Measurements from ENCODE around the gene SPDEF.

Gene SPDEF

DNA sequence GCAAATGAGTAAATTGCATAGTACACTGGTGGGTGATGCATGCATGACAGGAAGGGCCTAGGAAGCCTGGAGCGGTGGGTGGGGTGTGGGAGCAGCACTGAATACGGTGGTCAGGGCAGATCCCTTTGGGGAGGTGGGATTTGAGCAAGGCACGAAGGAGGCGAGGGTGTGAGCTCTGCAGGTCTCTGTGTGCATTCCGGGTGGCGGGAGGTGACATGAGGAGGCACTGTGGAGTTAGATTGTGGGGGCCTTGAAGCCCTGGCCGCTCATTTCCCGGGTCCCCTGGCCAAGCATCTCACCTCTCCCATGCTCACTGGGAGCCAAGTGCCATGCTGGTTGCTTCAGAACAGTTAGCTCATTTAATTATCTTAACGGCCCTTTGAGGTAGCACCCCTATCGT lies 6.2 kb upstream of the SPDEF start:
- DNase-seq: no peak

DNA sequence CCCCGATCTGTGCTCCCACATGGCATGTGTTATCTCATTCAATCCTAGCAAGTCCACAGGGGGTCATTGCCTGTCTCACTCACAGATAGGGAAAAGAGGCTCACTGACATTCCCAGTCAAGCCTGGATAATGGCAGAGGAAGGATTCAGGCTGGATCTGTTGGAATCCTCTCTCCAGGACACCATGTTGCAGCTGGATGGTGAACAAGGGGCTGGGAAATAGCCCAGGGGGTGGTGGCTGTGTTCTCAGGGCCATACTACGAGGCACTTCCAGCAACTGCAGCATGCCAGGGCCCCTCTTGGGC lies 5.0 kb upstream of the SPDEF start:
- no peak for DNase-seq

DNA sequence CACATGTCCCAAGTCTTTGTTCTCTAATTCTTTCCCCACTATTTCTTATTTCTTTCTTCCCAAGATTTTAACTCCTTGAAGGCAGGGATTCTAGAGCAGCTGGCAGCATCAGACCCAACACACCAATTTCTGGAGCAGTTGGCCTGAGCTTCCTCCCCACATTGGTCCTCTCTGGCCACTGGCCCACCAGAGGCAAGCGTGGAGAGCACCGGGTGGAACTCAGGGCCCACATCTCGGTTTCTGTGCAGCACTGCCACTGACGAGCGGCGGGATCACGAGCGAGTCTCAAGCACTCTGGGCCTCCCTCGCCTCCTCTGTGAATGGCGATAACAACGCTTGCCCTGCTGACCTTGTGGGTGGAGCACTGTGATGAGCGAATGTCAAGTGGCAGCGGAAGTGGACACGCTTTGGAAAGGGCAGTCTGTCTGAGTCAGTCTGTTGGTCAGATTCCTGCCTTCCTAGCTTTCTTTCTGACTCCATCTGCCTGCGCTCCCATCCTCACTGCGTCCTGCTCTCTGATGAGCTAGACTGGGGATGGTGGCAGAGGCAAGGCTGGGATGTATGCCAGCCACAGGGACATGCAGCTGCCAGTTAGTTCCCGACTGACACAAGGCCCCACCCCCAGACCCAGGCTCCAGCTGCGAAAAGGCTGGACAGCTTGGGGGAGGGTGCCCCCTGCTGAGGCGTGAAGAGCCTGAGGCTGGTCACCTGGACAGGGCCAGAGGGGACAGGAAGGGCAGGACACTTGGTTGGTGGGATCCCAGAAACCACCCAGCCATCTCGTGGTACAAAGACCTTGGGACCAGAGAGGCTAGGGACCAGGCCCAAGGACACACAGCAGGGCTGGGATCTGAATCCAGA lies 4.5 kb upstream of the SPDEF start:
- DNase-seq: no peak

GRCh38 chr6:34559651-34560365 lies 3.7 kb upstream of the SPDEF start:
- no peak for DNase-seq

- DNase-seq: no peak
Measured at GRCh38 chr6:34558172-34558714, 2.1 kb upstream of the SPDEF start.

GRCh38 chr6:34557228-34557627 lies 1.1 kb upstream of the SPDEF start:
- no peak for DNase-seq

DNA sequence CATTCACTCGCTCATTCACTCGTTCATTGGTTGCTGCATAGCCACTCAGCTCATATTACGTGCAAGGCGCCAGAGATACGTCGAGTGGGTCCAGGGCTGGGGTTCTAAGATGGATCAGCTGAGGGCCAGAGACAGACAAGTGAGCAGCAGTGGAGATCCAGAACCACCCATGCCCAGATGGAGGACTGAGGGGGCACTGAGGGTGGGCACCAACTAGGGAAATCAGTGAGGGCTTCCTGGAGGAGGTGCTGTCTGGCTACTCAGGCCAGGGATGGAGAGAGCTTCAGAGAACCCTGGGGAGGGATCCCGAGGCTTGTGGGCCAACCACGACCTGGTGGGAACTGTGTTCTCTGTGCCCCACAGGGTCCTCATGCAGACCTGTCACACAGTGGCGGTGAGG lies 364 bp upstream of the SPDEF start:
- no peak for DNase-seq

DNA sequence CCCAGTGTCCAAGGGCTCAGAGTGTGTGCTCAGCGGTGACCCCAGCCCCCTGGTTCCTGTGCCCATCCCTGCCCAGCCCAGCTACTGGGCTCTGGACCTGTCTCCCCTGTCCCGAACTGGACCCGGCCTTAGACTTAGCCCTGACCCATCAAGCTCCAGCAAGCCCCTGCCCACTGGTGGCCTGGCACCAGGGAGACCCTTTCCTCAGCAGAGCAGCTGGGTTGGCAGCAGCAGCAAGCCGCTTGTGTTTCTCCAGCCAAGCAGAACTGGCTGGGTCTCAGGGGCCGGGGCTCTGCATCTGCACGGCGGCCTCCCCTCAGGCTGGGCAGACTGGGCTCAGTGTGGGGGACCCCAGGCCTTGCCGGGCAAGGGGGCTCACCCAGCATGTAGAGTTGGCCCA lies 801 bp downstream of the SPDEF start:
- DNase-seq: no peak

GRCh38 chr6:34555007-34555322 lies 1.2 kb downstream of the SPDEF start:
- DNase-seq: no peak

- DNase-seq: no peak
Measured at GRCh38 chr6:34554291-34555006, 1.7 kb downstream of the SPDEF start.

DNA sequence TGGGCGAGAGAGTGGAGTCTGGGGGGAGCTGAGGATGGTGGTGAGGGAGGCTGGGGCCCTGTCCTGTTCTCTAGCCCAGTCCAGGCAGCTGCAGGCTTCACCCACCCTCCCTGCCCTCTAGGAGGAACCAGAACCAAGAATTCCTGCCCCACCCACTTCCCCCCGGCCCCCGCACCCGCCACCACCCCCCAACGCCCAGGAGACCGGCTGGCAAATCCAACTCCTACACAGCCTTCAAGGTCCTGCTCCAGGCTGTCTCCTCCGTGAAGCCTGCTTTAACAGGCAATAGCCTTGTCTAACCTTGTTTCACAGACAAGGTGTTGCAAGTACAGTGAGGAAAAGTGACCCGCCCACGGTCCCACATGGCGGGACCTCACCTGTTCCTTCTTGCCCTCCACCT lies 2.4 kb downstream of the SPDEF start:
- DNase-seq: no peak

DNA sequence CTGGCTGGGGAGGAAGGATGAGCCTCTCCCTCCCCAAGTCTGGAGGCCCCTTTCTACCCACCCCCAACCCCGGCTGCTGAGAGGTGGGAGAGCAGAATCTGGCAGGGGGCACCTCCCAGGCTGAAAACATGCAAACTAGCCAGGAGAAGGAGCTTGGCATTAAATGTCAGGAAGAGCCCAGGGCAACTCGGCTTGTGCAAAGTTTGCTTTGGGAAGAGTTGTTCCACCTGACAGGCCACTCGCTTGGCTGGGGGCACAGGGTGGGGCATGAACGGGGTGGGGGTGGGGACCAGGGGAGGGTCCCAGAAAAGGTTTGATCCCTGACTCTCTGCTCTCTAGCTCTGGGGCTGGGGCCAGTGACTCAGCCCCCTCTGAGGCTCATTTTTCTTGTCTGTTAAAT lies 3.0 kb downstream of the SPDEF start:
- no peak for DNase-seq

GRCh38 chr6:34552620-34553019 lies 3.5 kb downstream of the SPDEF start:
- no peak for DNase-seq

GRCh38 chr6:34551720-34552119 lies 4.4 kb downstream of the SPDEF start:
- no peak for DNase-seq

GRCh38 chr6:34549804-34550202 lies 6.3 kb downstream of the SPDEF start:
- no peak for DNase-seq

DNA sequence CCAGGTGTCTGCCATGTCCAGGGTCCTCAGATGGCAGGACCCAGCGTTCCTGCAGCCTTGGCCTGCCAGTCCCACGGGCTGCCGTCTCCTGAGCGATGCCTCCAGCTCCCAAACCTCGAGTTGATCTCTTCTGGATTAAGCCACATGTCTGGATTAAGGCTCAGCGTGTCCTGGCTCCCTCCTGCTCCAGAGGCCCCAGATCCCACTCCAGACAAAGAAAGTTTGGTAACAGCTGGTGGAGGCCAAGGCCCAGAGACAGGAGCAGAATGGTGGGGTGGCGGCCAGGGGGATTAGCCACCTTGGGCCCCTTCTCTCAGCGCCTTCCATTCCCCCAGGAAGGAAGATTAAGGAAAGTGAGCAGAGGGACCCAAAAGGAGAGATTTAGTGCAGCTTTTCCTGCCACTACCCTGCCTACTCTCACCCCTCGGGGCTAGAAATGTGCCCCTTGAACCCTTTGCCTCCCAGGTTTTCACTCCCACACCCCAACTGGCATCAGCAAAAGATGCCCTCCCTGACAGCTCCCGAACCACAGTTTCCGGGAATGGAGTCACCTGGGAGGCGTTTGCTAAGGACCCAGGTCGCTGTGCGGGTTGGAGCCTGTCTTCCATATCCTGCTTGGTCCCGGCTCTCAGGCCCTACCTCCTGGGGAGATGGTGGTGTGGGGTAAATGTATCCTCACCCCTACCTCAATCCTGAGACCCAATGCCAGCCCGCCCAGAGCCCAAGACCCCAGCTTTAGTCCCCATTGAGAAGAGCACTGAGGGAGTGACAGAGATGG lies 6.9 kb downstream of the SPDEF start:
- no peak for DNase-seq

- no peak for DNase-seq
Measured at GRCh38 chr6:34547701-34548644, 8.2 kb downstream of the SPDEF start.

- no peak for DNase-seq
Measured at GRCh38 chr6:34546551-34547321, 9.4 kb downstream of the SPDEF start.

- no peak for DNase-seq
Measured at GRCh38 chr6:34544776-34545471, 11.2 kb downstream of the SPDEF start.

- no peak for DNase-seq
Measured at GRCh38 chr6:34544052-34544604, 12.0 kb downstream of the SPDEF start.
